Mesendoderm (in vitro differentiated cells): Measurements from ENCODE around the gene ZDHHC7.

ENCODE experiments used
- DNase-seq: peaks from one replicate; pipeline ENCODE4 v3.0.0; 2013
- H2AK5ac ChIP-seq: 2 replicates; pipeline ENCODE4 v1.6.1; 2013; ENCODE audit warnings: low read length, inconsistent platforms
- H2BK120ac ChIP-seq: 2 replicates; pipeline ENCODE4 v1.6.1; 2013; ENCODE audit warnings: low read depth, mild to moderate bottlenecking, low read length, moderate library complexity, mixed read lengths
- H2BK15ac ChIP-seq: replicated peaks from 2 replicates; pipeline ENCODE4 v1.6.1; 2013; ENCODE audit warnings: low read depth, mild to moderate bottlenecking, moderate library complexity
- H2BK5ac ChIP-seq: 2 replicates; pipeline ENCODE4 v1.6.1; 2013; ENCODE audit warnings: low read length, inconsistent platforms
- H3K18ac ChIP-seq: 2 replicates; pipeline ENCODE4 v1.6.1; 2013; ENCODE audit warnings: mild to moderate bottlenecking, low read length, mixed read lengths
- H3K23ac ChIP-seq: one replicate; pipeline ENCODE4 v1.6.1; 2013; ENCODE audit warnings: low read length
- H3K27ac ChIP-seq: 2 replicates; pipeline ENCODE4 v1.5.1; 2013; ENCODE audit warnings: low read depth, mild to moderate bottlenecking, inconsistent platforms, low read length, moderate library complexity
- H3K27me3 ChIP-seq: 2 replicates; pipeline ENCODE4 v1.6.1; 2013; ENCODE audit warnings: low read length, control low read depth, mild to moderate bottlenecking, inconsistent platforms; ENCODE audit not compliant: insufficient read depth, poor library complexity
- H3K36me3 ChIP-seq: 2 replicates; pipeline ENCODE4 v1.6.1; 2013; ENCODE audit warnings: low read length, inconsistent platforms; ENCODE audit not compliant: control insufficient read depth, insufficient read depth
- H3K4ac ChIP-seq: one replicate; pipeline ENCODE4 v1.6.1; 2013; ENCODE audit warnings: low read depth, mild to moderate bottlenecking, low read length, moderate library complexity
- H3K4me1 ChIP-seq: 2 replicates; pipeline ENCODE4 v1.6.1; 2013; ENCODE audit warnings: low read depth, low read length, inconsistent platforms; ENCODE audit not compliant: control insufficient read depth
- H3K4me2 ChIP-seq: 2 replicates; pipeline ENCODE4 v1.6.1; 2013; ENCODE audit warnings: low read length
- H3K4me3 ChIP-seq: 2 replicates; pipeline ENCODE4 v1.5.1; 2013; ENCODE audit warnings: mild to moderate bottlenecking, low read length
- H3K56ac ChIP-seq: one replicate; pipeline ENCODE4 v1.6.1; 2013; ENCODE audit warnings: low read length
- H3K79me1 ChIP-seq: 2 replicates; pipeline ENCODE4 v1.6.1; 2013; ENCODE audit warnings: low read length, inconsistent platforms
- H3K79me2 ChIP-seq: 2 replicates; pipeline ENCODE4 v1.6.1; 2013; ENCODE audit warnings: mild to moderate bottlenecking, low read length; ENCODE audit not compliant: control insufficient read depth, insufficient read depth
- H3K9ac ChIP-seq: 2 replicates; pipeline ENCODE4 v1.6.1; 2013; ENCODE audit warnings: low read length, inconsistent platforms
- H4K5ac ChIP-seq: one replicate; pipeline ENCODE4 v1.6.1; 2013; ENCODE audit warnings: low read length
- H4K8ac ChIP-seq: one replicate; pipeline ENCODE4 v1.6.1; 2013; ENCODE audit warnings: low read depth, mild to moderate bottlenecking, control low read depth, low read length, moderate library complexity
- WGBS: extraction: QIAGEN DNeasy Blood & Tissue Kit; methylation state at CpG from one replicate; pipeline ENCODE4 v1.1.7; 2013; ENCODE audit warnings: low lambda C conversion rate, missing lambda C conversion rate; ENCODE audit not compliant: insufficient coverage; ENCODE audit errors: extremely low coverage; 5-methylcytosine and 5-hydroxymethylcytosine counted together

Gene ZDHHC7

GRCh38 chr16:84986102-84986501, 25.2 kb downstream of the ZDHHC7 start:
- H2BK120ac ChIP-seq, result no peak overlapping the region
- no peak overlapping the region for H3K4me2 ChIP-seq
- H3K56ac ChIP-seq, result no peak overlapping the region
- H2AK5ac ChIP-seq, result no peak overlapping the region
- H3K4me3 ChIP-seq, result no peak overlapping the region
- H3K23ac ChIP-seq, result no peak overlapping the region
- no peak overlapping the region for H2BK15ac ChIP-seq
- no peak overlapping the region for H4K5ac ChIP-seq
- WGBS, result no CpG with 5 or more reads among the region's 22 CpGs
- peaks cover 5% of the 10 kb centered on the region for H3K36me3 ChIP-seq
- H3K4me1 ChIP-seq, result no peaks in the 10 kb centered on the region
- H3K4ac ChIP-seq, result no peak overlapping the region
- no peaks in the 10 kb centered on the region for H3K79me2 ChIP-seq
- H3K27me3 ChIP-seq, result no peaks in the 10 kb centered on the region
- peaks cover 5% of the 10 kb centered on the region for H3K79me1 ChIP-seq
- no peak overlapping the region for H2BK5ac ChIP-seq
- no peak overlapping the region for H3K18ac ChIP-seq
- no peak overlapping the region for H3K27ac ChIP-seq
- no peak overlapping the region for H4K8ac ChIP-seq
- no peak overlapping the region for H3K9ac ChIP-seq
- DNase-seq, result no peak

GRCh38 chr16:84985079-84986065, 26.0 kb downstream of the ZDHHC7 start:
- no peak overlapping the region for H3K56ac ChIP-seq
- no peaks in the 10 kb centered on the region for H3K79me2 ChIP-seq
- H2BK15ac ChIP-seq, result no peak overlapping the region
- H3K79me1 ChIP-seq, result peaks cover 3% of the 10 kb centered on the region
- no peak overlapping the region for H3K4me2 ChIP-seq
- H4K8ac ChIP-seq, result no peak overlapping the region
- WGBS, result no CpG with 5 or more reads among the region's 15 CpGs
- no peak overlapping the region for H2BK120ac ChIP-seq
- H2BK5ac ChIP-seq, result no peak overlapping the region
- H3K27ac ChIP-seq, result no peak overlapping the region
- H4K5ac ChIP-seq, result no peak overlapping the region
- no peaks in the 10 kb centered on the region for H3K27me3 ChIP-seq
- H3K18ac ChIP-seq, result no peak overlapping the region
- no peak overlapping the region for H3K4me3 ChIP-seq
- no peak overlapping the region for H2AK5ac ChIP-seq
- H3K4me1 ChIP-seq, result no peaks in the 10 kb centered on the region
- H3K23ac ChIP-seq, result no peak overlapping the region
- H3K9ac ChIP-seq, result no peak overlapping the region
- H3K36me3 ChIP-seq, result peaks cover 5% of the 10 kb centered on the region
- no peak for DNase-seq
- H3K4ac ChIP-seq, result no peak overlapping the region

GRCh38 chr16:84982434-84982833, 28.9 kb downstream of the ZDHHC7 start:
- H2BK5ac ChIP-seq, result no peak overlapping the region
- peaks cover 3% of the 10 kb centered on the region for H3K79me1 ChIP-seq
- no peak overlapping the region for H4K8ac ChIP-seq
- H3K4me3 ChIP-seq, result no peak overlapping the region
- H3K18ac ChIP-seq, result no peak overlapping the region
- H3K27ac ChIP-seq, result no peak overlapping the region
- H3K23ac ChIP-seq, result no peak overlapping the region
- no peak overlapping the region for H3K9ac ChIP-seq
- H4K5ac ChIP-seq, result no peak overlapping the region
- no peak overlapping the region for H2BK120ac ChIP-seq
- H3K36me3 ChIP-seq, result peaks cover 2% of the 10 kb centered on the region
- H3K79me2 ChIP-seq, result no peaks in the 10 kb centered on the region
- H3K27me3 ChIP-seq, result no peaks in the 10 kb centered on the region
- DNase-seq, result no peak
- H3K4me1 ChIP-seq, result no peaks in the 10 kb centered on the region
- no CpG with 5 or more reads among the region's 9 CpGs for WGBS
- H3K4me2 ChIP-seq, result no peak overlapping the region
- no peak overlapping the region for H3K4ac ChIP-seq
- no peak overlapping the region for H2BK15ac ChIP-seq
- H3K56ac ChIP-seq, result no peak overlapping the region
- H2AK5ac ChIP-seq, result no peak overlapping the region

GRCh38 chr16:84979516-84979915, 31.8 kb downstream of the ZDHHC7 start:
- Histone ChIP-seq H2BK120ac (no peak overlapping the region), H3K9ac (no peak overlapping the region), H3K56ac (no peak overlapping the region), H4K8ac (no peak overlapping the region), H3K18ac (no peak overlapping the region), H2BK5ac (no peak overlapping the region), H3K36me3 (peaks cover 12% of the 10 kb centered on the region), H2BK15ac (no peak overlapping the region), H3K27me3 (no peaks in the 10 kb centered on the region), H3K79me1 (no peaks in the 10 kb centered on the region), H2AK5ac (no peak overlapping the region), H3K4me2 (no peak overlapping the region), H3K79me2 (no peaks in the 10 kb centered on the region), H3K23ac (no peak overlapping the region), H4K5ac (no peak overlapping the region), H3K4me3 (no peak overlapping the region), H3K27ac (no peak overlapping the region), H3K4me1 (no peaks in the 10 kb centered on the region), H3K4ac (no peak overlapping the region)
- no peak for DNase-seq
- WGBS, result no CpG with 5 or more reads among the region's 4 CpGs

GRCh38 chr16:84976644-84977400, 34.5 kb downstream of the ZDHHC7 start:
- peaks cover 13% of the 10 kb centered on the region for H3K36me3 ChIP-seq

More at GRCh38 chr16:84976644-84977400, 34.5 kb downstream of the ZDHHC7 start:
- no peak overlapping the region for H2BK15ac ChIP-seq
- H4K5ac ChIP-seq, result no peak overlapping the region
- H3K4me2 ChIP-seq, result no peak overlapping the region
- H3K4me1 ChIP-seq, result no peaks in the 10 kb centered on the region
- no peak overlapping the region for H2AK5ac ChIP-seq
- H4K8ac ChIP-seq, result no peak overlapping the region
- no peaks in the 10 kb centered on the region for H3K27me3 ChIP-seq
- no peak overlapping the region for H3K23ac ChIP-seq
- H3K27ac ChIP-seq, result no peak overlapping the region
- H2BK5ac ChIP-seq, result no peak overlapping the region
- no peak overlapping the region for H3K18ac ChIP-seq
- H3K79me1 ChIP-seq, result no peaks in the 10 kb centered on the region
- H3K79me2 ChIP-seq, result no peaks in the 10 kb centered on the region
- H3K4ac ChIP-seq, result no peak overlapping the region
- DNase-seq, result no peak
- no peak overlapping the region for H2BK120ac ChIP-seq
- no peak overlapping the region for H3K4me3 ChIP-seq
- H3K56ac ChIP-seq, result no peak overlapping the region
- no peak overlapping the region for H3K9ac ChIP-seq
- no CpG with 5 or more reads among the region's 17 CpGs for WGBS
